GM12878 (cell line): ENCODE measurements around the gene CNTN4. TPM values are rescaled to one million over a fixed set of nuclear protein-coding genes. Genes with fewer than 3 reads are reported as not detected.

Source experiments
- ATAC-seq: fragments of 200-7000 bp; cut with Tn5 transposase; 3 replicates; pipeline ENCODE4 v1.9.1; 2020; ENCODE audit warnings: mild to moderate bottlenecking, moderate library complexity
- BruUV-seq: library from RNA; stranded (reverse); fragments of 400-500 nt; replicated peaks from 2 replicates; lab custom pipeline; 2021; lab: Mats Ljungman, UMichigan
- CTCF ChIA-PET: fragments of 300-600 bp; sonication (Branson Sonifier 250); formaldehyde crosslinking; extraction: SDS; loops from one replicate; lab custom pipeline; 2021; ENCODE audit warnings: inconsistent platforms; lab: Yijun Ruan, JAX
- POLR2A ChIA-PET: fragments of 350-600 bp; formaldehyde crosslinking; extraction: SDS; loops from one replicate; lab custom pipeline; 2021; ENCODE audit warnings: inconsistent platforms; lab: Charles Lee
- RAD21 ChIA-PET: fragments of 300-600 bp; sonication (Branson Sonifier 250); formaldehyde crosslinking; loops from one replicate; lab custom pipeline; 2023; ENCODE audit warnings: antibody characterized with exemption; ENCODE audit not compliant: unreplicated experiment; lab: Charles Lee
- SMC1A ChIA-PET: fragments of 300-600 bp; sonication (Branson Sonifier 250); formaldehyde crosslinking; loops from one replicate; lab custom pipeline; 2023; ENCODE audit not compliant: unreplicated experiment, uncharacterized antibody; lab: Charles Lee
- DNase-seq: peaks from one replicate; pipeline ENCODE4 v3.0.0-alpha.2; 2011; ENCODE audit warnings: low read depth, low spot score
- FAIRE-seq: peaks from 3 replicates; lab custom pipeline; 2011; peaks lifted over from hg19 to GRCh38; lab: Jason Lieb, UNC
- H2AFZ ChIP-seq: 2 replicates; pipeline ENCODE4 v1.6.0; 2011; ENCODE audit warnings: low read depth, low read length, control low read depth; ENCODE audit not compliant: control insufficient read depth
- H3K27ac ChIP-seq: 2 replicates; pipeline ENCODE4 v1.5.1; 2011; ENCODE audit warnings: control low read depth; ENCODE audit not compliant: control insufficient read depth, insufficient read depth
- H3K27me3 ChIP-seq, 2 experiments: replicated peaks in 1 of 2; 2 replicates each; pipeline versions ENCODE4 v1.6.0 to v1.6.1; 2011; ENCODE audit warnings: low read length in 1 of 2; ENCODE audit not compliant: control insufficient read depth in 2 of 2, insufficient read depth in 2 of 2
- H3K36me3 ChIP-seq, 2 experiments: 2 replicates each; pipeline ENCODE4 v1.5.1; 2011; ENCODE audit warnings: low read length in 1 of 2; ENCODE audit not compliant: control insufficient read depth in 2 of 2, insufficient read depth in 2 of 2
- H3K4me1 ChIP-seq: 2 replicates; pipeline ENCODE4 v1.6.1; 2011; ENCODE audit warnings: mild to moderate bottlenecking, low read length, moderate library complexity, mixed read lengths; ENCODE audit not compliant: control insufficient read depth, insufficient read depth
- H3K4me2 ChIP-seq: 2 replicates; pipeline ENCODE4 v1.6.0; 2011; ENCODE audit warnings: control low read depth; ENCODE audit not compliant: control insufficient read depth, insufficient read depth
- H3K4me3 ChIP-seq: fragments of 200-600 bp; sonication (generic); 2 replicates; pipeline ENCODE4 v1.5.1; 2016
- H3K79me2 ChIP-seq: 2 replicates; pipeline ENCODE4 v1.6.0; 2011; ENCODE audit warnings: low read length; ENCODE audit not compliant: control insufficient read depth, insufficient read depth
- H3K9ac ChIP-seq: 2 replicates; pipeline ENCODE4 v1.8.0; 2011; ENCODE audit warnings: low read length, control low read depth, mixed read lengths; ENCODE audit not compliant: control insufficient read depth, insufficient read depth
- H3K9me3 ChIP-seq: replicated peaks from 3 replicates; pipeline ENCODE4 v1.5.1; 2011; ENCODE audit warnings: mild to moderate bottlenecking, low read length; ENCODE audit not compliant: control insufficient read depth, insufficient read depth
- H4K20me1 ChIP-seq: 2 replicates; pipeline ENCODE4 v1.6.0; 2011; ENCODE audit not compliant: control insufficient read depth, insufficient read depth
- CREM ChIP-seq: IDR thresholded peaks from 2 replicates; pipeline ENCODE4 v1.6.1; 2014; ENCODE audit warnings: antibody characterized with exemption, low read depth
- ESRRA ChIP-seq: IDR thresholded peaks from 2 replicates; pipeline ENCODE4 v1.6.1; 2012; ENCODE audit warnings: mild to moderate bottlenecking, low read length, improper control_type of control experiment
- IKZF1 ChIP-seq: fragments of 450-650 bp; conservative IDR thresholded peaks from 2 replicates; pipeline ENCODE4 v1.6.1; 2017; ENCODE audit warnings: antibody characterized with exemption, mild to moderate bottlenecking
- MEF2A ChIP-seq: IDR thresholded peaks from 2 replicates; pipeline ENCODE4 v1.6.1; 2011; ENCODE audit warnings: low read depth, mild to moderate bottlenecking, low read length, moderate library complexity; ENCODE audit not compliant: insufficient read depth
- MEF2B ChIP-seq: fragments of 450-650 bp; IDR thresholded peaks from 2 replicates; pipeline ENCODE4 v1.6.1; 2018; ENCODE audit warnings: mild to moderate bottlenecking, moderate library complexity; ENCODE audit not compliant: partially characterized antibody, poor library complexity, severe bottlenecking
- MTA3 ChIP-seq: IDR thresholded peaks from 2 replicates; pipeline ENCODE4 v1.6.1; 2012; ENCODE audit warnings: low read length, inconsistent platforms, borderline replicate concordance
- NFIC ChIP-seq: IDR thresholded peaks from 2 replicates; pipeline ENCODE4 v1.6.1; 2012; ENCODE audit warnings: low read depth, mild to moderate bottlenecking, inconsistent platforms, low read length, moderate library complexity
- NR2C2 ChIP-seq: IDR thresholded peaks from 2 replicates; pipeline ENCODE4 v1.6.1; 2011; ENCODE audit warnings: borderline replicate concordance, low read depth; ENCODE audit not compliant: control insufficient read depth, insufficient read length
- POLR2AphosphoS5 ChIP-seq: IDR thresholded peaks from 2 replicates; pipeline ENCODE4 v1.6.1; 2011; ENCODE audit warnings: mild to moderate bottlenecking, low read length, inconsistent platforms
- POU2F2 ChIP-seq: IDR thresholded peaks from 3 replicates; pipeline ENCODE4 v1.6.1; 2011; ENCODE audit warnings: low read depth, mild to moderate bottlenecking, low read length, borderline replicate concordance
- RB1 ChIP-seq: fragments of 450-650 bp; formaldehyde crosslinking; IDR thresholded peaks from 2 replicates; pipeline ENCODE4 v1.6.1; 2017; ENCODE audit warnings: mild to moderate bottlenecking, borderline replicate concordance
- SMAD5 ChIP-seq: IDR thresholded peaks from 2 replicates; pipeline ENCODE4 v1.6.1; 2016; ENCODE audit warnings: antibody characterized with exemption, low read depth
- SMARCA5 ChIP-seq: fragments of 450-650 bp; IDR thresholded peaks from 2 replicates; pipeline ENCODE4 v1.6.1; 2017; ENCODE audit warnings: mild to moderate bottlenecking
- TCF7 ChIP-seq: IDR thresholded peaks from 2 replicates; pipeline ENCODE4 v1.6.1; 2014; ENCODE audit warnings: antibody characterized with exemption, borderline replicate concordance
- WGBS: methylation state at CpG from one replicate; pipeline ENCODE4 v1.1.6; 2016; ENCODE audit warnings: low lambda C conversion rate; ENCODE audit not compliant: insufficient replicate concordance, insufficient coverage; ENCODE audit errors: missing lambda C conversion rate; 5-methylcytosine and 5-hydroxymethylcytosine counted together
- in situ Hi-C: fragments of 300-500 bp; cut with MboI; formaldehyde crosslinking; loops from 9 replicates; pipeline ENCODE4 v1.14.3; 2018; ENCODE audit warnings: mixed read lengths
- intact Hi-C: fragments of 100-400 bp; cut with micrococcal nuclease; formaldehyde crosslinking; loops from one replicate; pipeline ENCODE4 v1.14.2; 2022; ENCODE audit not compliant: unreplicated experiment
- polyA plus RNA-seq, 11 experiments: library from polyadenylated mRNA; depleted of rRNA in 4 of 11; unstranded in 6 of 11; stranded (reverse) in 5 of 11; fragments of >200 nt; fragmentation: Nextera tagmentation in 4 of 11; fragmentation: Illumina TruSeq in 1 of 11; extraction: Ambion mirVana in 4 of 11; extraction: Trizol in 1 of 11; gene quantifications; 1 replicate in 1 of 11; 2 replicates in 10 of 11; pipeline versions ENCODE4 v1.2.1 to v1.2.3, GENCODE V29; 2011 to 2016; ENCODE audit warnings: inconsistent platforms in 2 of 11, missing spikeins in 2 of 11, low read depth in 1 of 11
- total RNA-seq, 4 experiments: library from RNA; depleted of rRNA in 3 of 4; stranded (reverse); fragments of >200 nt in 3 of 4; fragmentation: Illumina TruSeq in 1 of 4; extraction: Trizol in 1 of 4; gene quantifications; 2 replicates each; pipeline versions ENCODE4 v1.2.1 to v1.2.3, GENCODE V29; 2013 to 2021
- TF ChIP-seq, protein P1 (sequence below): IDR thresholded peaks from 2 replicates; pipeline ENCODE4 v1.6.1; 2012; ENCODE audit warnings: mild to moderate bottlenecking, low read depth, low read length
- TF ChIP-seq, protein P2 (sequence below): IDR thresholded peaks from 2 replicates; pipeline ENCODE4 v1.6.1; 2012; ENCODE audit warnings: low read length, inconsistent platforms
- TF ChIP-seq, protein P3 (sequence below): fragments of 450-650 bp; formaldehyde crosslinking; IDR thresholded peaks from 2 replicates; pipeline ENCODE4 v1.4.0; 2022; ENCODE audit warnings: mild to moderate bottlenecking, moderate library complexity

CNTN4 gene
- total and polyA plus RNA-seq, 10 of the 15 experiments (the other 5 are each of a cell fraction or from before 2014, with no cell fraction given) = 0.05 to 0.43 (median 0.15) TPM; not detected in 1

DNA sequence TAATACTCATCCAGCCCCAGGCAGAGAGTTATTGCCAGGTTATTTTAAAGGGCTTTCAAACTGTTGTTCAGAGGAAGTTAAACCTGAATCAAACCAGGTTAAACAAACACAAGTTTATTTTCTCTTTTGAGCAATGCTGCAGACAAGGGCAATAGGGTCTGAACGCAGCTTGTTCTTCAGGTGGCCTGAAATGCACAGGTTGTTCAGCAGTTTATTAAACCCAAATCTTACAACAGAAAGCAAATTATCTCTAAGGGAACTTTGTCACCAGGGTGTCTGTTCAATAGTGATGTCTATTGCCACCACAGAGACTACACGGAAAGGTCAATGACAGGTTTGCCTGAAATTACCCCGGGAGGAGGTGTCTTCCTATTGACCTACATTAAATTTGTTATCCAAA lies 877.5 kb downstream of the CNTN4 start:
- WGBS = 70% methylated on average over 3 of the region's 3 CpGs
- CTCF ChIA-PET = interaction anchor here (1.3 kb wide), 1 partner anchor 55 kb away, joined by 4 read pairs; no protein-coding TSS in a partner anchor
- intact Hi-C loops (no loop called here), in situ Hi-C loops (no loop called here)
- Histone ChIP-seq H4K20me1 (no peaks in the 10 kb centered on the region), H3K4me1 (no peaks in the 10 kb centered on the region), H3K9ac (no peak overlapping the region), H3K4me3 (no peak overlapping the region), H3K4me2 (no peak overlapping the region), H3K27ac (no peak overlapping the region), H3K9me3 (no peaks in the 10 kb centered on the region), H3K36me3 (no peaks in the 10 kb centered on the region), H3K27me3 (no peaks in the 10 kb centered on the region; a peak in 1 of 4 replicates), H3K79me2 (no peaks in the 10 kb centered on the region), H2AFZ (no peak overlapping the region)
- DNase-seq (no peak), FAIRE-seq (no peak), ATAC-seq (no peak)
- no TSS peak for BruUV-seq
- SMC1A ChIA-PET = interaction anchor here (0.5 kb wide), 1 partner anchor 10 kb away, joined by 4 read pairs; no protein-coding TSS in a partner anchor
- POLR2A ChIA-PET = no interaction called here
- RAD21 ChIA-PET = no interaction called here
- TF ChIP-seq ESRRA (no peak), POU2F2 (no peak), POLR2AphosphoS5 (no peak), IKZF1 (no peak), NFIC (no peak), TCF7 (no peak), CREM (no peak), MEF2A (no peak), RB1 (no peak), NR2C2 (no peak), SMARCA5 (no peak), MEF2B (no peak), MTA3 (no peak), SMAD5 (no peak)
- TF ChIP-seq, protein P1, sequence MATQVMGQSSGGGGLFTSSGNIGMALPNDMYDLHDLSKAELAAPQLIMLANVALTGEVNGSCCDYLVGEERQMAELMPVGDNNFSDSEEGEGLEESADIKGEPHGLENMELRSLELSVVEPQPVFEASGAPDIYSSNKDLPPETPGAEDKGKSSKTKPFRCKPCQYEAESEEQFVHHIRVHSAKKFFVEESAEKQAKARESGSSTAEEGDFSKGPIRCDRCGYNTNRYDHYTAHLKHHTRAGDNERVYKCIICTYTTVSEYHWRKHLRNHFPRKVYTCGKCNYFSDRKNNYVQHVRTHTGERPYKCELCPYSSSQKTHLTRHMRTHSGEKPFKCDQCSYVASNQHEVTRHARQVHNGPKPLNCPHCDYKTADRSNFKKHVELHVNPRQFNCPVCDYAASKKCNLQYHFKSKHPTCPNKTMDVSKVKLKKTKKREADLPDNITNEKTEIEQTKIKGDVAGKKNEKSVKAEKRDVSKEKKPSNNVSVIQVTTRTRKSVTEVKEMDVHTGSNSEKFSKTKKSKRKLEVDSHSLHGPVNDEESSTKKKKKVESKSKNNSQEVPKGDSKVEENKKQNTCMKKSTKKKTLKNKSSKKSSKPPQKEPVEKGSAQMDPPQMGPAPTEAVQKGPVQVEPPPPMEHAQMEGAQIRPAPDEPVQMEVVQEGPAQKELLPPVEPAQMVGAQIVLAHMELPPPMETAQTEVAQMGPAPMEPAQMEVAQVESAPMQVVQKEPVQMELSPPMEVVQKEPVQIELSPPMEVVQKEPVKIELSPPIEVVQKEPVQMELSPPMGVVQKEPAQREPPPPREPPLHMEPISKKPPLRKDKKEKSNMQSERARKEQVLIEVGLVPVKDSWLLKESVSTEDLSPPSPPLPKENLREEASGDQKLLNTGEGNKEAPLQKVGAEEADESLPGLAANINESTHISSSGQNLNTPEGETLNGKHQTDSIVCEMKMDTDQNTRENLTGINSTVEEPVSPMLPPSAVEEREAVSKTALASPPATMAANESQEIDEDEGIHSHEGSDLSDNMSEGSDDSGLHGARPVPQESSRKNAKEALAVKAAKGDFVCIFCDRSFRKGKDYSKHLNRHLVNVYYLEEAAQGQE = no peak
- TF ChIP-seq, protein P2, sequence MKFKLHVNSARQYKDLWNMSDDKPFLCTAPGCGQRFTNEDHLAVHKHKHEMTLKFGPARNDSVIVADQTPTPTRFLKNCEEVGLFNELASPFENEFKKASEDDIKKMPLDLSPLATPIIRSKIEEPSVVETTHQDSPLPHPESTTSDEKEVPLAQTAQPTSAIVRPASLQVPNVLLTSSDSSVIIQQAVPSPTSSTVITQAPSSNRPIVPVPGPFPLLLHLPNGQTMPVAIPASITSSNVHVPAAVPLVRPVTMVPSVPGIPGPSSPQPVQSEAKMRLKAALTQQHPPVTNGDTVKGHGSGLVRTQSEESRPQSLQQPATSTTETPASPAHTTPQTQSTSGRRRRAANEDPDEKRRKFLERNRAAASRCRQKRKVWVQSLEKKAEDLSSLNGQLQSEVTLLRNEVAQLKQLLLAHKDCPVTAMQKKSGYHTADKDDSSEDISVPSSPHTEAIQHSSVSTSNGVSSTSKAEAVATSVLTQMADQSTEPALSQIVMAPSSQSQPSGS = no peak
- TF ChIP-seq, protein P3, sequence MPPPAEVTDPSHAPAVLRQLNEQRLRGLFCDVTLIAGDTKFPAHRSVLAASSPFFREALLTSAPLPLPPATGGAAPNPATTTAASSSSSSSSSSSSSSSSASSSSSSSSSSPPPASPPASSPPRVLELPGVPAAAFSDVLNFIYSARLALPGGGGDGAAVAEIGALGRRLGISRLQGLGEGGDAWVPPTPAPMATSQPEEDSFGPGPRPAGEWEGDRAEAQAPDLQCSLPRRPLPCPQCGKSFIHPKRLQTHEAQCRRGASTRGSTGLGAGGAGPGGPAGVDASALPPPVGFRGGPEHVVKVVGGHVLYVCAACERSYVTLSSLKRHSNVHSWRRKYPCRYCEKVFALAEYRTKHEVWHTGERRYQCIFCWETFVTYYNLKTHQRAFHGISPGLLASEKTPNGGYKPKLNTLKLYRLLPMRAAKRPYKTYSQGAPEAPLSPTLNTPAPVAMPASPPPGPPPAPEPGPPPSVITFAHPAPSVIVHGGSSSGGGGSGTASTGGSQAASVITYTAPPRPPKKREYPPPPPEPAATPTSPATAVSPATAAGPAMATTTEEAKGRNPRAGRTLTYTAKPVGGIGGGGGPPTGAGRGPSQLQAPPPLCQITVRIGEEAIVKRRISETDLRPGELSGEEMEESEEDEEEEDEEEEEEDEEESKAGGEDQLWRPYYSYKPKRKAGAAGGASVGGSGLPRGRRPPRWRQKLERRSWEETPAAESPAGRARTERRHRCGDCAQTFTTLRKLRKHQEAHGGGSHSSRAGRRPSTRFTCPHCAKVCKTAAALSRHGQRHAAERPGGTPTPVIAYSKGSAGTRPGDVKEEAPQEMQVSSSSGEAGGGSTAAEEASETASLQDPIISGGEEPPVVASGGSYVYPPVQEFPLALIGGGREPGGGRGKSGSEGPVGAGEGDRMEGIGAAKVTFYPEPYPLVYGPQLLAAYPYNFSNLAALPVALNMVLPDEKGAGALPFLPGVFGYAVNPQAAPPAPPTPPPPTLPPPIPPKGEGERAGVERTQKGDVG (CRISPR knock-in tag) = no peak
